Ovary (tissue), 3 donors: ENCODE results near the gene PIAS4.

ENCODE experiments used
- POLR2A ChIP-seq: fragments of 450-650 bp; IDR thresholded peaks from one replicate; pipeline ENCODE4 v1.6.1; 2017; ENCODE audit warnings: antibody characterized with exemption, mild to moderate bottlenecking, moderate library complexity
- TF ChIP-seq, protein P1 (sequence below), 3 donors: fragments of 450-650 bp in 2 of 3; fragments of 200-600 bp in 1 of 3; IDR thresholded peaks; one replicate each; pipeline versions ENCODE4 v1.5.1 to v1.8.0; 2016 to 2022; ENCODE audit warnings: antibody characterized with exemption in 3 of 3, mild to moderate bottlenecking in 1 of 3
- donor health status: DM: no; HTN: no; CAD: no.

DNA sequence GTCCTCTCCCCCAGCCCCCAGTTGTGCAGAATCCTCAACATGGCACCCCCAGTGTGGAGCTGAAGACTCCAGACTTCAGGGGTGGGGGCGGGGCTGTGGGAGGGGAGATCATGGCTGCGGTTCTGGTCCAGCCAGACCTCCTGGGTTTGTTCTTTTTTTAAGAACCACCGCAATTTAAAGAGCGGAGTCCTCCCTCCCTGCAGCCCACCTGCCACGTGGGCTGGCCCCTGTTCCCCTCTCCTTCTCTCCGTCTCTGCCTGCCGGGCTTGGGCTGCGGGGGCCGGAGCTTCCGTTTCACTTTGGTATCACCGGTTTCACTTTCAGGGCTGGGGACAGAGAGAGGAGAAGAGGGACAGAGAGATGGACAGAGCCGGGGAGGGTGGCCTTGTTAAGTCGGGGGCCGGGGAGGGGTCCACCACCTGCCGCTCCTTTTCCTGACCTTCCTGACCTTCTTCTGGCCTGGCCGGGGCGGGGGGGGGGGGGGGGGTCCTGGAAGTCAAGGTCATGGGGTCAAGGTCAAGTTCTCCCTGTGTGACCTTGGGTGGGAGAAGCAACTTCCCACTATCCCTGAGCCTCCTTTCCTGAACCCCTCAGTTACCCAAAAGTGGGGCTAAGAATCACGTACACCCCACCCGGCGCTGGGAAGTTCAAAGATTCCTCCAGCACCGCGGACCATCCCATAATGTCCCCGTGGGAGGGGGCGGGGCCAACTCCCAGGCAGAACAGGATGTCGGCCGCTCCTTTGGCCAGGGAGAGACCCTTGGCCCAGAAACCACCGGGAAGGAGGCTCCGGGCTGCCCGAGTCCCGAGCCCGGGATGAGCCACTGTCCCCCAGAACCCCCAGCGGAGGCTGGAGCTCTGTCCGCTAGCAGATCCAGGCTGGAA lies 70.5 kb downstream of the PIAS4 start:
- TF ChIP-seq, protein P1, sequence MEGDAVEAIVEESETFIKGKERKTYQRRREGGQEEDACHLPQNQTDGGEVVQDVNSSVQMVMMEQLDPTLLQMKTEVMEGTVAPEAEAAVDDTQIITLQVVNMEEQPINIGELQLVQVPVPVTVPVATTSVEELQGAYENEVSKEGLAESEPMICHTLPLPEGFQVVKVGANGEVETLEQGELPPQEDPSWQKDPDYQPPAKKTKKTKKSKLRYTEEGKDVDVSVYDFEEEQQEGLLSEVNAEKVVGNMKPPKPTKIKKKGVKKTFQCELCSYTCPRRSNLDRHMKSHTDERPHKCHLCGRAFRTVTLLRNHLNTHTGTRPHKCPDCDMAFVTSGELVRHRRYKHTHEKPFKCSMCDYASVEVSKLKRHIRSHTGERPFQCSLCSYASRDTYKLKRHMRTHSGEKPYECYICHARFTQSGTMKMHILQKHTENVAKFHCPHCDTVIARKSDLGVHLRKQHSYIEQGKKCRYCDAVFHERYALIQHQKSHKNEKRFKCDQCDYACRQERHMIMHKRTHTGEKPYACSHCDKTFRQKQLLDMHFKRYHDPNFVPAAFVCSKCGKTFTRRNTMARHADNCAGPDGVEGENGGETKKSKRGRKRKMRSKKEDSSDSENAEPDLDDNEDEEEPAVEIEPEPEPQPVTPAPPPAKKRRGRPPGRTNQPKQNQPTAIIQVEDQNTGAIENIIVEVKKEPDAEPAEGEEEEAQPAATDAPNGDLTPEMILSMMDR (IDR thresholded peaks at IDR 0.05): no peak
- no peak for TF ChIP-seq POLR2A
